PFSK-1 (cell line): Measurements from ENCODE around the gene TIMM9.

Experiments used
- POLR2AphosphoS5 ChIP-seq: IDR thresholded peaks from 2 replicates; pipeline ENCODE4 v1.6.1; 2012; ENCODE audit warnings: low read depth, mild to moderate bottlenecking, control low read depth, low read length, moderate library complexity
- REST ChIP-seq, 2 experiments: IDR thresholded peaks; 2 replicates each; pipeline versions ENCODE4 v1.6.1 to v1.8.0; 2011 to 2012; ENCODE audit warnings: low read depth in 2 of 2, low read length in 2 of 2, control low read depth in 1 of 2, inconsistent platforms in 1 of 2, mild to moderate bottlenecking in 1 of 2, moderate library complexity in 1 of 2; ENCODE audit not compliant: insufficient read depth in 1 of 2
- SIN3A ChIP-seq: IDR thresholded peaks from 2 replicates; pipeline ENCODE4 v1.6.1; 2012; ENCODE audit warnings: mild to moderate bottlenecking, low read length, moderate library complexity, borderline replicate concordance; ENCODE audit not compliant: insufficient read depth

- TF ChIP-seq POLR2AphosphoS5 (no peak), SIN3A (no peak), REST (IDR thresholded peaks at IDR 0.05; ENCODE audit: insufficient read depth in 1 of 2, low read depth in 2 of 2, low read length in 2 of 2) (no peak)
These were observed 25.7 kb downstream of the TIMM9 start for GRCh38 chr14:58401587-58401986.
